Stimulated activated CD8-positive, alpha-beta memory T cell treated with anti-CD3 and anti-CD28 coated beads, Interleukin-15, amount 100 ng/mL, for 4 hours (primary cell): ENCODE data around the gene PCSK6.
"Not testable (repeated sequence)": the region's sequence is repeated elsewhere in the genome, so short reads cannot be mapped to it uniquely, and the experiment has no call there.

Source experiments
- DNase-seq, 2 donors: peaks; one replicate each; pipeline ENCODE4 v3.0.0-alpha.2; 2020; ENCODE audit warnings: low read depth in 2 of 2

Gene PCSK6

GRCh38 chr15:101309436-101310160 lies 179.9 kb downstream of the PCSK6 start:
- DNase-seq: no peak

- no peak for DNase-seq
These were observed 180.7 kb downstream of the PCSK6 start for GRCh38 chr15:101308604-101309435.

GRCh38 chr15:101307897-101308603 lies 181.5 kb downstream of the PCSK6 start:
- no peak for DNase-seq

GRCh38 chr15:101307048-101307896 lies 182.2 kb downstream of the PCSK6 start:
- DNase-seq: no peak

GRCh38 chr15:101306341-101307047 lies 183.0 kb downstream of the PCSK6 start:
- DNase-seq: no peak

GRCh38 chr15:101305820-101306255 lies 183.7 kb downstream of the PCSK6 start:
- no peak for DNase-seq

GRCh38 chr15:101303408-101303807 lies 186.1 kb downstream of the PCSK6 start:
- DNase-seq: no peak

GRCh38 chr15:101296418-101297405 lies 192.8 kb downstream of the PCSK6 start:
- DNase-seq: no peak

- no peak for DNase-seq
These were observed 193.8 kb downstream of the PCSK6 start for GRCh38 chr15:101295607-101296161.

- peak; percentile 92 to 94 for DNase-seq
These were observed 194.5 kb downstream of the PCSK6 start, which contains the start of gene SNRPA1 for GRCh38 chr15:101294731-101295606. Gene SNRPA1, minus strand, starts transcription at chr15:101295248. Its CDS starts 70 bp downstream, at chr15:101295178.

GRCh38 chr15:101293122-101293521 lies 196.4 kb downstream of the PCSK6 start:
- no peak for DNase-seq

GRCh38 chr15:101288905-101289513 lies 200.5 kb downstream of the PCSK6 start:
- DNase-seq: no peak

GRCh38 chr15:101287342-101287741 lies 202.2 kb downstream of the PCSK6 start:
- DNase-seq: not testable (repeated sequence)

- DNase-seq: no peak
These were observed 202.9 kb downstream of the PCSK6 start for GRCh38 chr15:101286471-101287114.

GRCh38 chr15:101283931-101284330 lies 205.6 kb downstream of the PCSK6 start:
- no peak for DNase-seq

- no peak for DNase-seq
These were observed 209.5 kb downstream of the PCSK6 start for GRCh38 chr15:101280007-101280406.

GRCh38 chr15:101277943-101278564 lies 211.5 kb downstream of the PCSK6 start:
- no peak for DNase-seq
